HG03097 (cell line): Measurements from ENCODE around the gene PBX1.

ENCODE experiments used
- ATAC-seq: cut with Tn5 transposase; IDR thresholded peaks from one replicate; pipeline ENCODE4 v1.9.1; 2021; ENCODE audit not compliant: unreplicated experiment, low FRiP score

PBX1 gene

GRCh38 chr1:164790081-164790480 is 231.1 kb downstream of the PBX1 start:
- no peak for ATAC-seq

DNA sequence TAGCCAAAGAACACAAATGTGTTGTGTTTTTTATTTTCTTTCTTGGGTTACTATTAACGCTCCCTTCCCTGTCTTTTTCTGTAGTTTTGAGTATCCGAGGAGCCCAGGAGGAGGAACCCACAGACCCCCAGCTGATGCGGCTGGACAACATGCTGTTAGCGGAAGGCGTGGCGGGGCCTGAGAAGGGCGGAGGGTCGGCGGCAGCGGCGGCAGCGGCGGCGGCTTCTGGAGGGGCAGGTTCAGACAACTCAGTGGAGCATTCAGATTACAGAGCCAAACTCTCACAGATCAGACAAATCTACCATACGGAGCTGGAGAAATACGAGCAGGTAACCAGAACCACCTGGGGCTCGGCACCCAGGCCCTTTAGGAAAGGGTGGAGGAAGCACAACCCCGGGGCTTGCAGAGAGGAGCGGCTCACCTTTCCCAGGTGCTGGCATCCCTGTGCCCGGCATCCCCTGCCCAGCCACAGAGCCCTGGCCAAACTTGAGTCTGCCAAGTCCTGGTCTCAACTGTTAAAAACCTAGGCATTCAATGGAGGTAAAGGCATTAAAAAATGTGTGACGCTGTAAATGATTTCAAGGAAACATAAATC is 233.5 kb downstream of the PBX1 start:
- ATAC-seq: no peak

- ATAC-seq: no peak
Measured at GRCh38 chr1:164794356-164794755, 235.4 kb downstream of the PBX1 start.

DNA sequence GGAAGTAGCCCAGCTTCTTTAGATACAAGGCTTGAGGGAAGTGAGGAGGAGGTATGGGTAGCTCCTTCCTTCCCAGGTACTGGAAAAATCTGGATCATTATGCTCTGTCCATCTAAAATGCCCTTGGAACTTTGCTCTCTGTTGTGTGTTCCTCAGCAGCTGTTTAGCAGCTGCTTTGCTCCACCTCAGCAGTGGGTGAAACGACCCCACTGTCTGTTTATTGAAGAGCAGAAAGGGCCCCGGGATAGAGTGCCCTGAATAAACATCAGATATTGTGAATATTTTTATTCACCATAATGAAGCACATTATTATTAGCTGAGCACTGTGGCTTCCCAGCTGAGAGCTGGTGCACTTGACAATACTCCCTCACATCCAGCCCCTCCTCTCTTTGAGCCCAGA is 237.9 kb downstream of the PBX1 start:
- ATAC-seq: no peak

DNA sequence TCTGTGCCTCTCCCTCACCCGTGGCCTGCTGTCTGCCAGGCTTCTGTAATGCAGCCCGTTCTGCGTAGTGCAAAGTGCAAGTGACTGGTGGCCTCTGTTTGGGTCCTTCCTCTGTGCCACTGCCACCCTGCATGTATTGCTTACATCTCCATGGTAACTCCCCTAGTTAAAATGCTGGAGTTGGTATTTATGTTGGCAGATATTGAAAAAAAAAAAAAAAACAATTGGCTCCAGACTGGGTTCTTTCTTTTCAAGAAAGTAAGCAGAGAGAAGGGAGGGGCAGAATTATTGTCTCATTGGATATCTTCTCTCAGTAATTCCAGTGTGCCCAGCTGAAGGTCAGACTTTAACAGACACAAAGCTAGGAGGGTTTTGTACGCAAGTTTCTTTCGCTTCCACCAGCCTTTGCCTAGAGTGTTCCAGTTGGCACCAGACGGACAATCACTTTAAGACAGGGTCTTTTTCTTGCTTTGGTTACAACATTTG is 242.3 kb downstream of the PBX1 start:
- no peak for ATAC-seq

DNA sequence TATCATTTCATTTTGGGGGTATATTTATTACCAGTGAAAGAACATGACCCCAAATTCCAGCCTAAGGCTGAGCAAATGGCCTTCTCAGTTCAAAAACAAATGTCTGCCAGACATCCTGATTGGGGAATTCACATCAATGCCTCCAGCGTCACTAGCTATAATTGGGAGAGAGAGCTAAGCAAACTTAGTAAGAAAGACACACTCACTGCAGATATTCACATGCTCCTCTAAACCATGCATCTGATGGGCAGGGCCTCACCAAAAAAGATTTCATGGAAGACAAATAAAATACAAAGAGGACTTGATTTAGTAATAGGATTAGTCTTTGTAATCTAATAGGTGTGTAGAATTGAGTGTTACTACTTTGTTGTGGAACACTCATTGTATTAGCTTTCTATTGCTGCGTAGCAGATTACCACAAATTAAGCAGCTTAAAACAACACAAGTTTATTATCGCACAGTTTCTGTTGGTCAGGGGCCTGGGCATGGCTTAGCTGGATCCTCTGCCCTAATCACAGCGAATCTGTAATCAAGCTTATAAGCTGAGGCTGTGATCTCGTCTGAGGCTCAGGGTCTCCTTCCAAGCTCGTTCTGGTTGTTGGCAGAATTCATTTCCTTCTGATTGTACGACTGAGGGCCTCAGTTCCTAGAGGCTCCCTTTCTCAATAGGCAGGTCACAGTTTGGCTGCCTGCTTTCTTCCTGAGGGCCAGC is 243.0 kb downstream of the PBX1 start:
- ATAC-seq: no peak

- no peak for ATAC-seq
Measured at GRCh38 chr1:164802529-164803282, 243.7 kb downstream of the PBX1 start.

DNA sequence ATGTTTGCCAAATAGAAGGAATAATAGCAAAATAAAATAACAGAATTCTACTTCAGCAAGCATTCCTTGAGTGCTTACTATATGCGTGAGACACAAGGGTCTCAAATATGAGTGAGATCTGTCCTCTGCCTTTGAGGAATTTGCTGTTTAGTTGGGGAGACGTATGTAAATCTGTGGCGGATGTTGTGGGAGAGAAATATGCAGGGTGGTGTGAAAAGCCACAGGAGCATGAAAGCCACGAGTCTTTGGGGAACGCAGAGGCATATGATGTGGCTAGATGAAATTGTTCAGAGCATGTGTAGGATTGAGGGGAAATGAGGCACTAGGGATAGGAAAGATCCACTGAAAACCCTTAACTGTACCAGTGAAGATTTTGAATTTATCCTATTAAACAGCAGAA is 244.4 kb downstream of the PBX1 start:
- no peak for ATAC-seq

DNA sequence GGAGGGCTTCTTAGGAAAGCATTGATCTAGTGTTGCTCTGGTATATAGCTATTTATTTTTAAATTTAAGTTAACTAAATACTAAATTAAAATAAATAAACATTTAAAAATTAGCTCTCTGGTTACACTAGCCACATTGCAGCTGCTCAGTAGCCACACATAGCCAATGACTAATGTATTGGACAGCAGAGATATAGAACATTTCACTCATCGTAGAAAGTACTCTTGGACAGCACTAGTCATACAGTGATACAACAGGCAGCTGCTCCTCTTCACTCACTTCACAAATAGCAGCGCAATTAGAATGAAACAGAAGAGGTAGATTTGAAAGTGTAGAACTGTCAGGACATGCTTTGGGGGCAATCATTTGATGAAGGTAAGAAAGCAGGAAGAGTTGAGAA is 245.4 kb downstream of the PBX1 start:
- no peak for ATAC-seq

- ATAC-seq: no peak
Measured at GRCh38 chr1:164805399-164805798, 246.4 kb downstream of the PBX1 start.

- ATAC-seq: no peak
Measured at GRCh38 chr1:164806531-164806930, 247.5 kb downstream of the PBX1 start.

GRCh38 chr1:164813776-164814175 is 254.8 kb downstream of the PBX1 start:
- ATAC-seq: no peak

- no peak for ATAC-seq
Measured at GRCh38 chr1:164821648-164822047, 262.7 kb downstream of the PBX1 start.

GRCh38 chr1:164823486-164824279 is 264.7 kb downstream of the PBX1 start:
- ATAC-seq: no peak

DNA sequence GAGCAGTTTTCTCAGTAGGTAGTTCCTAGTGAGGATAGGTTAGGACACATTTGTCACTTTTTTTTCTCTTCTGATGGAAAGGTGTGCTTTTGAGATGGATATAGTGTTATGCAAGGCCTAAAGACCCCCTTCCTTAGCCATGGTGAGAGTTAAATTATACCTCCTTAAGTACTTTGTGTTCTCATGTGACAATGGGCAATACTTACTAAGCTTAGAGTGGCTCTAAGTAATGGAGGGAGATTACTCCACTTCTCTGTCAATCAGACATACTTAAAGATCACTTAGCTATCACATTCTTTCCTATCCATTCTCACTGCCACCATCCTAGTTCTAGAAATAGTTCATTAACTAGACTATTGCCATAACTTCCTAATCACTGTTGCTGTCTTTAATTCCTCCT is 265.6 kb downstream of the PBX1 start:
- no peak for ATAC-seq

- ATAC-seq: no peak
Measured at GRCh38 chr1:164830628-164831027, 271.6 kb downstream of the PBX1 start.

DNA sequence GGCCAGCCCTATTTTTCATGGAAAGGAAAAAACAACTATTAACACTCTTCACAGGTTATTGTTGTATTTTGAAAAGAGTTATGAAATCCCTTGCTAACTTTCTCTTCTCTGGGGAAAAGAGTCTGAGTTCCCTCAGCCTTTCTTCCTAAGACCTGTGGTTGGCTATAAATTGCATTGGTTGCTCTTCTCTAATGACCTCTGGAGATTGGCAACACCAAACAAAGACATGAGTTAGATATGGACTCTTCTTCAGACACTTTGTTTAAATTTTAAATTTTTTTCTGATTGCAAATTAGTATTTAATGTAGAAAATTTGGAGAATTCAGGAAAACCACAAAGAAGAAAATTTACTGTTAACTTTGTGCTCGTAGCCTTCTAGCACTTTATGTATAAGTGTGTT is 275.7 kb downstream of the PBX1 start:
- ATAC-seq: no peak

GRCh38 chr1:164836614-164837018 is 277.6 kb downstream of the PBX1 start:
- no peak for ATAC-seq

GRCh38 chr1:164838786-164839185 is 279.8 kb downstream of the PBX1 start:
- no peak for ATAC-seq

DNA sequence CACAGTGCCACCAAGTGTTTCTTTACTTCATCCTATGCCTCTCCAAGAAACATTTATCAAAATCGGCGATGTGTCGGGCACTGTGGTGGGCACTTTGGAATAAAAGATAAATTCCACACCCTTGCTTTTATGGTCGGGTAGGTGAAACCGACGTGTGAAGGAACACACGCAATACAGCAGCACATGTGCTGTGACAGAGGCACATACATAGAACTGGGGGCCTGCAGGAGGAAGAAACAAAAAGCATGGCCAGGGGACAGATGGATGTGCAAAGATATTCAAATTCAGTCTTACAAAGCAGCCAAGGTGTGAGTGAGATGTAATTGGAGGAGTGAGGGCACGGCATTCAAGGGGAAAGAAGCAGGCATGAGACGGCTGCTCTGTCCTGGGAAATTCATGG is 282.0 kb downstream of the PBX1 start:
- no peak for ATAC-seq
